Tibial nerve (tissue), 4 donors: Measurements from ENCODE around the gene FANK1. TPM values are rescaled to one million over a fixed set of nuclear protein-coding genes. Genes with fewer than 3 reads are reported as not detected.
"Not testable (repeated sequence)": the region's sequence is repeated elsewhere in the genome, so short reads cannot be mapped to it uniquely, and the experiment has no call there.

Experiments used
- DNase-seq, 2 donors: peaks; one replicate each; pipeline ENCODE4 v3.0.0-alpha.2; 2019; ENCODE audit warnings: low spot score in 2 of 2
- H3K27ac ChIP-seq, 4 donors: fragments of 200-600 bp; sonication (generic) in 3 of 4; one replicate each; pipeline ENCODE4 v1.5.1; 2017 to 2019; ENCODE audit warnings: mild to moderate bottlenecking in 1 of 4
- H3K27me3 ChIP-seq, 2 donors: fragments of 200-600 bp; sonication (generic) in 1 of 2; one replicate each; pipeline versions ENCODE4 v1.5.1 to v1.6.0; 2017 to 2019
- H3K36me3 ChIP-seq, 3 donors: fragments of 200-600 bp; sonication (generic); one replicate each; pipeline ENCODE4 v1.5.1; 2018 to 2019
- H3K4me1 ChIP-seq, 4 donors: fragments of 200-600 bp; sonication (generic) in 3 of 4; one replicate each; pipeline ENCODE4 v1.5.1; 2017 to 2019
- H3K4me3 ChIP-seq, 4 donors: fragments of 200-600 bp; sonication (generic) in 3 of 4; one replicate each; pipeline ENCODE4 v1.5.1; 2017 to 2019; ENCODE audit warnings: mild to moderate bottlenecking in 1 of 4, moderate library complexity in 1 of 4
- H3K9me3 ChIP-seq, 4 donors: fragments of 200-600 bp; sonication (generic) in 3 of 4; one replicate each; pipeline ENCODE4 v1.5.1; 2017 to 2019
- CTCF ChIP-seq, 5 experiments: fragments of 200-600 bp in 3 of 5; fragments of 450-650 bp in 2 of 5; sonication (generic) in 3 of 5; IDR thresholded peaks; one replicate each; pipeline ENCODE4 v1.5.1; 2016 to 2019; ENCODE audit warnings: antibody characterized with exemption in 5 of 5, mild to moderate bottlenecking in 3 of 5, moderate library complexity in 2 of 5
- EP300 ChIP-seq, 2 donors: sonication (generic); formaldehyde crosslinking; IDR thresholded peaks; one replicate each; pipeline ENCODE4 v1.6.1; 2017; ENCODE audit warnings: antibody characterized with exemption in 2 of 2, mild to moderate bottlenecking in 1 of 2
- POLR2A ChIP-seq, 2 donors: fragments of 450-650 bp; IDR thresholded peaks; one replicate each; pipeline ENCODE4 v1.6.1; 2017; ENCODE audit warnings: antibody characterized with exemption in 2 of 2, mild to moderate bottlenecking in 2 of 2, moderate library complexity in 2 of 2
- WGBS, 2 donors: methylation state at CpG; one replicate each; pipeline ENCODE4 v1.1.5; 2018; 5-methylcytosine and 5-hydroxymethylcytosine counted together
- total RNA-seq, 4 donors: library from RNA; depleted of rRNA; stranded (reverse); fragments of >200 nt; gene quantifications; one replicate each; pipeline ENCODE4 v1.1.0, GENCODE V29; 2016

The FANK1 gene
- total RNA-seq, 4 donors from 2014 or later: 0.59 to 6.6 (median 3.4) TPM

- Histone ChIP-seq H3K4me3 (no peak overlapping the region), H3K36me3 (no peaks in the 10 kb centered on the region), H3K27me3 (no peaks in the 10 kb centered on the region), H3K27ac (no peak overlapping the region), H3K4me1 (no peaks in the 10 kb centered on the region), H3K9me3 (peaks cover 0 to 24% (median 0%) of the 10 kb centered on the region in 4 donors)
- no peak for TF ChIP-seq POLR2A (IDR thresholded peaks at IDR 0.05)
- no peak for TF ChIP-seq EP300 (IDR thresholded peaks at IDR 0.05)
- no peak for TF ChIP-seq CTCF (IDR thresholded peaks at IDR 0.05)
- DNase-seq: no peak
- WGBS, 2 donors: 93% methylated on average over 3 of the region's 3 CpGs
Observed at GRCh38 chr10:125962200-125962599, 65.8 kb downstream of the FANK1 start.

GRCh38 chr10:125964558-125964957 lies 68.2 kb downstream of the FANK1 start:
- DNase-seq: no peak
- no peaks in the 10 kb centered on the region for H3K4me1 ChIP-seq
- H3K27ac ChIP-seq: no peak overlapping the region
- no peak overlapping the region for H3K4me3 ChIP-seq
- no peaks in the 10 kb centered on the region for H3K27me3 ChIP-seq
- no peak for TF ChIP-seq POLR2A (IDR thresholded peaks at IDR 0.05)
- no peak for TF ChIP-seq CTCF (IDR thresholded peaks at IDR 0.05)
- TF ChIP-seq EP300 (IDR thresholded peaks at IDR 0.05): no peak
- H3K9me3 ChIP-seq: peaks cover 0 to 20% (median 0%) of the 10 kb centered on the region in 4 donors
- no peaks in the 10 kb centered on the region for H3K36me3 ChIP-seq
- WGBS, 2 donors: 93 to 98% methylated on average over 2 of the region's 2 CpGs

GRCh38 chr10:125967533-125967932 lies 71.2 kb downstream of the FANK1 start:
- Histone ChIP-seq H3K4me1 (no peaks in the 10 kb centered on the region), H3K27ac (no peak overlapping the region), H3K4me3 (no peak overlapping the region), H3K27me3 (no peaks in the 10 kb centered on the region), H3K36me3 (no peaks in the 10 kb centered on the region), H3K9me3 (no peaks in the 10 kb centered on the region)
- 89 to 93% methylated on average over 1 of the region's 1 CpG for WGBS, 2 donors
- DNase-seq: no peak
- no peak for TF ChIP-seq CTCF (IDR thresholded peaks at IDR 0.05)
- no peak for TF ChIP-seq POLR2A (IDR thresholded peaks at IDR 0.05)
- no peak for TF ChIP-seq EP300 (IDR thresholded peaks at IDR 0.05)

- H3K27ac ChIP-seq, H3K4me1 ChIP-seq, DNase-seq, H3K9me3 ChIP-seq, H3K27me3 ChIP-seq, H3K36me3 ChIP-seq, H3K4me3 ChIP-seq: not testable (repeated sequence)
- 94 to 95% methylated on average over 18 to 36 of the region's 36 CpGs for WGBS, 2 donors
Observed at GRCh38 chr10:125970077-125970630, 73.8 kb downstream of the FANK1 start.

GRCh38 chr10:125976960-125977605 lies 80.7 kb downstream of the FANK1 start:
- WGBS, 2 donors: 84 to 89% methylated on average over 6 of the region's 6 CpGs
- H3K36me3 ChIP-seq: no peaks in the 10 kb centered on the region

More at GRCh38 chr10:125976960-125977605, 80.7 kb downstream of the FANK1 start:
- Histone ChIP-seq H3K9me3 (no peaks in the 10 kb centered on the region), H3K4me3 (no peak overlapping the region), H3K27ac (no peak overlapping the region), H3K4me1 (no peaks in the 10 kb centered on the region), H3K27me3 (no peaks in the 10 kb centered on the region)
- TF ChIP-seq CTCF (IDR thresholded peaks at IDR 0.05) (no peak), EP300 (IDR thresholded peaks at IDR 0.05) (no peak), POLR2A (IDR thresholded peaks at IDR 0.05) (no peak)
- DNase-seq: no peak
